ENCODE data around the gene XCL2.
"Not testable (repeated sequence)": the region's sequence is repeated elsewhere in the genome, so short reads cannot be mapped to it uniquely, and the experiment has no call there.

Gene XCL2

DNA sequence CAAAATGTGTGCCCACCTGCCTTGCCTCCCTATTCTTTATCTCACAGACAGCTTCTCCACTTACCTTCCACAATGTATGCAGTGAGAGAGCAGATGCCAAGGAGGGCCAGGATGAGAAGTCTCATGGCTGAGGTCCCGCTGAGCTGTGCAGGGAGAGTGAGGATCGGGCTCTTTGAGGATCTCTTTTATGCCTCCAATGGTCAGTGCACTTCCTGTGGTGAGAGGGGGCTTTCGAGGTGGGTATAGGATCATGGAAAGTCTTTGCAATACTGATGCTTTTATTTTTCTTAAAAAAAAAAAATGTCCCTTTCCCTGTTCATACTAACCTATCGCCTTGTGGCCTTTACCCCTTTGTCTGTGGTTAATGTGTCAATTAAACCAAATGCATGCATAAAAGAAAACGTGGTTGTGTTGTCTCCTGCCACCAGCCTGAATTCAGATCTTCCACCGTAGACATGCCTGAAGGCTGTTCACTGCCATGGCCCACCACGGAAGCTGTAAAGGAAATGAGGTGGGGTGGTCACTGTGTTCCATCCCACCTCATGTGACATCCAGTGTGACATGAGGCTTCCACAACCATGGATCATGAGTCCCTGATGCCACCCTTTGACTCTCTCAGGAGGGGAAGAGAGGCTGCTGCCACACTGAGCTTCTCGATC is at the start of gene XCL2:
Gene XCL2, minus strand, starts transcription at position 158 of the 659 bp plus-strand sequence. Its CDS starts 33 bp downstream, at position 125.
- DNase-seq, result not testable (repeated sequence)

- DNase-seq, result no peak
Observed at GRCh38 chr1:168591641-168592250, 47.9 kb upstream of the XCL2 start.

- no peak for DNase-seq
Observed at GRCh38 chr1:168591066-168591465, 47.3 kb upstream of the XCL2 start.

GRCh38 chr1:168589167-168589566 is 45.4 kb upstream of the XCL2 start:
- no peak for DNase-seq

DNA sequence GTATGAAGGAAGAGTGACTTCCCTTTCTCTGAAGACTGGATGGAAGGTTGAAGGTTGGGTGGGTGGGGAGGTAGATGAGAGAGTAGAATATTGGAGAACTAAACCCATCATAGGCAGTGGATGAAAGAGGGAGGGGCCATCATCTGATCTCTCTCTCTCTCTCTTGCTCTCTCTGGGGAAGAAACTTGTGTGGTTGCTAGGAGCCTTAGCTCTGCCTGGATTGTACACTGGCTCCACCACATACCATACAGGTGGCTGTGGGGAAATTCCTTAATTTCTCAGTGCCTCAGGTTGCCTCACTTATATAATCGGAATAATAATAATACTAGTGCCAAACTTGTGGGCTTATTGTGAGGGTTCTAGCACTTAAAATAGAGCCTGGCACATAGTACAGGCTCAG is 42.1 kb upstream of the XCL2 start:
- no peak for DNase-seq

DNA sequence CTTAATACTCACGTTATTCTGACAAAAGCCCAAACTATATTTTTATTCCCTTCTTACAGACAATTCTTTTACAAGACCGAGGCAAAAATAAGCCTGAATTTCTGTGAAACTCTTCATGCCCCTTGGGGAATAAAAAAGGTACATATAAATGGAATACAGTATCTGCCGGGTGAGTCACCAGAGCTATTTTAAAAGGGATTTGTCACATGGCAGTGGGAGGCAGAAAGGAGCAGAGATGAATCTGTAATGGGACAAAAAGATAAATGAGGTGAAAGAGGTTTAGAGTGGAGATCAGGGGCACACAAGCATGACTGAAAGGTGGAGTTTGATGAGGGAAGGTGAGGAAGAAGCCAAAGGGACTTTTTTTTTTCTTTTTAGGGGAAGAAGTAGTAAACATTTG is 41.4 kb upstream of the XCL2 start:
- DNase-seq, result peak; percentile 10

- DNase-seq, result no peak
Observed at GRCh38 chr1:168583571-168583970, 39.8 kb upstream of the XCL2 start.

DNA sequence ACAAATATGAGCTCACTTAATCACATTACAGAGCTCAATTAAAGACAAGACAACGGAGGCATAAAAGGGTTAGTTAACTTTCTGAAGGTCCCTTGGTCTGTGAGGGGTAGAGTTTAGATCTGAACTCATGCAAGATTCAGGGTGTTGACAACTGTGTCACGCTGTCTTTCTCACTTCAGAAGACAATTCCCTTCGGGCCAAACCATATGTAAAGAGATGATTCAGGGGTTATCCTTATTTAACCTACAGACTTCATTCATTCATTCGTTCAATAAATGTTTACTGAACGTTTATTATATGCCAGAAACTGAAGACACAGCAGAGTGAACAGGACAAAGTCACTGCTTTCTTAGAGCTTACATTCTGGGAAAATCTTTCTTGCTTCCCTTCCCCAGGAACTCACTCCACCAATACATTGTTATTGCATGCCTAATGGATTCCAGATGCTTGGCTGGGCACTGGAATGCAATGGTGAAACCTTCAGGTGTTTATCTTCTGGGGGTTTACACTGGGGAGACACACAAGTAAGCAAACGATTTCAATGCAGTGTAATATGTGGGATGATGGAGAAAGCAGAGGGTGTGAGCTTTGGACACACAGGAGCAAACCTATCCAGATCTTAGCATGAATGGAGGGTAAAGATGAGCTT is 39.0 kb upstream of the XCL2 start:
- DNase-seq, result no peak

DNA sequence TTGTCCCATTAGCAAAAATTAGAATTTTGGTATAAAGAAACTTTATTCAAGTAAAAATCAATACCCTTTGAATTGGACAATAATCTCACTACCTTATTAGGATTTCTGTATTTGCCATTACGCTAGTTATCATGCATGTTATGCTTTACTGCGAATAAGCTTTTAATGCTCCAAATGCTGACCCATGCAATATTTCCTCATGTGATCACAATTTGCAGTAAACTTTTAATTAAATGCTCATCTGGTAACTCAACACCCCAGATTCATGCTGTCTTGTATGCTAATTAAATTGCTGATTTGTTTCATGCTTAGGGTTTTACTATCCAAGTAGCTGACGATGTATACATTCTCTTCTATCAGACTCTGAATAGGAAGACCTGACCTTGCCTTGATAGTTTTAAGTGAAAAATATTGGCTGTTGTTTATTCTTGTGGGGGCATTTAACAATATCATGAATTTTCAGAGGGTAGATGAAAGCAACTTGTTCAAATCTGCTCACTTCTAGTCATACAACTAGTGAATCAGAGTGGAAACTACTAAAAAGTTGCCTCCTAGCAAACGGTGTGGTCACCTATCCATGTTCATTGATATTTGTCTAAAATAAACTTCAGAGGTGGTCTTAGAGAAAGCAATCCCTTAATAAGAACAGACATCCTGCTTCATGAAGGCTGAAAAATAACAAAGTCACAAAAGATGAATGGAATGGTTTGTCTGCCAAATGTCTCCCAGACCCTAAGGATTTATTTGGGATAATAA is 38.2 kb upstream of the XCL2 start:
- DNase-seq, result no peak

DNA sequence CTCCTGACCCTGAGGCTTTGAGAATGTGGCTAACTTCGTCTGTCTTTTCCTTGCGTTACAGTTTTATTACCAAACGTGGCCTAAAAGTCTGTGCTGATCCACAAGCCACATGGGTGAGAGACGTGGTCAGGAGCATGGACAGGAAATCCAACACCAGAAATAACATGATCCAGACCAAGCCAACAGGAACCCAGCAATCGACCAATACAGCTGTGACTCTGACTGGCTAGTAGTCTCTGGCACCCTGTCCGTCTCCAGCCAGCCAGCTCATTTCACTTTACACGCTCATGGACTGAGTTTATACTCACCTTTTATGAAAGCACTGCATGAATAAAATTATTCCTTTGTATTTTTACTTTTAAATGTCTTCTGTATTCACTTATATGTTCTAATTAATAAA is 37.2 kb upstream of the XCL2 start:
- not testable (repeated sequence) for DNase-seq

DNA sequence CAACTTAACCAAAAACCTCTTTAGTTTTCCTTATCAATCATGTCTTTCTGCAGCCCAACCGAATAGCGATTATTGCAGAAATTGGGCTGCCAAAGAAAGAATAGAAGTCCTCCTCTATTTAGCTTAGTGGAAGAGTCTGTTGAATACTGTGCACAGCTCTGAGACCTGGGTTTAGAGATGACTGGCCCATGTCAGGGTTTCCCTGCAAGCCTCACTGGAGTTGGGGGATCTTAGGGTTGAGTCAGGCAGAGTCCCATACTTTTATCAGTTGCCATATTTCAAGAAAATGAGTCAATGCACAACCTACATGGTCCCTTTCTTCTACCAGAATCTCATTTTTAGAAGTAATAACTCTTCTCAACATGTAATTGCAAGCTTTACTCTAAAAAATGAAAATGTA is 36.5 kb upstream of the XCL2 start:
- DNase-seq, result not testable (repeated sequence)

DNA sequence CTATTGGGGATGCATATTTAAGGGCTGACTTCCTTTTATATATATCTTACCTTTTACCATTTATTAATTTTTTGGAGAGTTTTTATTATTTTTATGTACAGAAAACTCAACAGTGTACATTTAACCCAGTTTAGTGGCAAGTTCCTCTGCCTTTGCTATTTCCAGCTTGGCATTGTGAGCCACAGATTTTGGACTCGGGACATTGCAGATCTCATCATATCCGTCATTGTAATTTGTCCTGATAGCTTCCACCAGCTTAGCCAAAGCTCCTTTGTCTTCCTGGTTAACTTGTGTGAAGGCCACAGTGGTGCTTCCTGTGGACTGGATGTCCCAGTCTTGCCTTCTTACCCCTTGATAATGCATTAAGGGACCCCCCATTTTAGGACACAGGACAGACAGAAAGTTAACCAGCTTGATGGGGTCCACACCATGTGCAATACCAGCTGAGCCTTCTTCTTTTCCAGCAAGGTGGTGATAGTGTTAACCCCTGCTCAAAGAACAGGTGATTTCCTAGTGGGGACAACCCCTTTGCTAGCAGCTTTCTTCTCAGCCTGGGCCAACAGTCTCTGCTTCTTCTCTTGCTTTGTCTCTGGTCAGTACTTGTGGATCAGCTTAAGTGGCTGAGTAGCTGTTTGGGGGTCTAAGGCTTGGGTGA is 34.9 kb upstream of the XCL2 start:
- not testable (repeated sequence) for DNase-seq

GRCh38 chr1:168576245-168576688 is 32.5 kb upstream of the XCL2 start, which contains the start of gene XCL1:
XCL1 (plus strand) TSS chr1:168576605; CDS start chr1:168576638, 33 bp downstream.
- not testable (repeated sequence) for DNase-seq

GRCh38 chr1:168574234-168574633 is 30.4 kb upstream of the XCL2 start:
- peak; percentile 29 for DNase-seq

DNA sequence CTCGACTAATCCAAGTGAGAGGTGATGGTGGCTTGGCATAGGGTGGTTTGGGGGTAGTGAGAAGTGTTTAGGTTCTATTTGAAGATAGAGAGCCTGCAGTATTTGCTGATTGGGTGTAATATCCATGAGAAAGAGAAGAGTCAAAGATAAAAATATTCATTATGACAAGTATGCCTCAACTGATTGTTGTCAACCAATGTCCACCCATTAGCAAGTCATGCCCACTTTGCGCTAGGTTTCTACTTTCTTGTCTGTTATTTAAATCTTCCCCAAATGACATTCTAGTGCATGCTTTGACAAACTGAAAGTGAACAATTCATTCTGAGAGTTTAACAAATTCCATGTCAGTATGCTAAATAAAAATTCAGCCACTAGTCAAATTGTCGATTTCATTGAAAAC is 28.8 kb upstream of the XCL2 start:
- no peak for DNase-seq

GRCh38 chr1:168570652-168571051 is 26.9 kb upstream of the XCL2 start:
- no peak for DNase-seq

DNA sequence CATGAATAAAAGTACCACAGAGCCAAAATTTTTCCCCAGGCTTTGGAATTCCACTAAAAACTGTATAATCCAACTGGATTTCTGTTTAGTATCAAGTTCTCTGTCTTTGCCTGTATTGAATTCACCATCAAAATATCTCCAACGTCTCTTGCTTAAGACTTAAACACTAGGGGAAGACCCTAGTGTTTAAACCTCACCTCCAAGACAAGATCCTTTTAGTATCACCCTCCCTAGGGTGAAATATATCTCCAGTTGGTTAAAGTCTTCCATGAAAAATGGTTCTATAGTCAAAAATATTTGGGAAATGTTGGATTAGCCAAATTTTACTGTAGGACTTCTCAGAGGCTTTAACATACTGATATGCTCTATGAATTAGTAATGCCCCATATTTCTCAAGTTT is 24.5 kb upstream of the XCL2 start:
- DNase-seq, result no peak

- DNase-seq, result no peak
Observed at GRCh38 chr1:168567568-168567967, 23.8 kb upstream of the XCL2 start.

DNA sequence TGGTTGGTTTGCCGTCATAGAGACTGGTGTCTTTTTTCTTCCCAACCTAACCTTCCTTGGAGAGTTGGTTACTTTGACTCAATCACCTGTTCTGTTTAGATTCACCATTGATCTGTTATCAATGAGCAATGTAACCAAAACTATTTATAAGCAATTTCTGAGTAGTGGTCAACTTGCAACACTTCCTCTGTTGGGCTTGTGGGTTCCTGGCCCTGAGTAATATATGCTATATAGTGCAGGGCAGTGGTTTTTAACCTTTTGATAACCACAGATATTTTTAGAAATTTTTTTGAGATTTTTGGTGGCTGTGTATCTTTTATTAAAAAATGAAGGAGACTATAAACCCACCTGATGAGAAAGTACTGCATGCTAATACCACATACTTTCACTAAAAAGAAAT is 23.2 kb upstream of the XCL2 start:
- no peak for DNase-seq

DNA sequence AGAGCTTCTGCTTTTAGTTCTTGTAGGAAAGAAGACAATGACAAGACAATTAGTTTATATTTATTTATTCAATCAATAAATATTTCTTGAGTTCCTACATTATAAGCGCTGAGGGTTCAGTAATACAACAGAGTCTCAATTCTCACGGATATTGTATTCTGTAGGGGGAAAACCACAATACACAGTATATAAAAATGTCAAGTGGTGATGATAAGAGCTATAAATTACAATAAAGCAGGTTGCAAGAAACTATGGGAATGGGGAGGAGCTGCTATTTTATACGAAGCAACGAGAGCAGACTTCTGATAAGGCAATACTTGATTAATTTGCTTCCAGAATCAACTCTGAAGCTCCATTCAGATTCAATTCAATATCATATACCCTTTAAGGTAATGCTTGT is 22.0 kb upstream of the XCL2 start:
- no peak for DNase-seq

DNA sequence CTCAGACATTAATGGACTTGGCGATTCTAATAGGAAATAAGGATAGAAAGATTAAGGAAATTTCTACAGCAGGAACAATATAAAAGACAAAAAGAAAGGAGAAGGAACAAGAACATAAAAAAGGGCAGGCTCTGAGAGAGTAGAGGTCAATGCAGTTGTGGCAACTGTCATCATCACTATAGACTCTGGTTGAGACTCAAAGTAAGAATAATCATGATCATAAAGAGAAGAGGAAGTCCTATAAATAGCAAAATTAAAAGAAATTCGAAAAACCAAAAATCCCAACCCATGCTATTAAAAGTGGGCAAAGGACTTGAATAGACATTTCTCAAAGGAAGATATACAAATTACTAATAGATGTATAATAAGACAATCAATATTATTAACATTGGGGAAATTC is 18.2 kb upstream of the XCL2 start:
- no peak for DNase-seq

DNA sequence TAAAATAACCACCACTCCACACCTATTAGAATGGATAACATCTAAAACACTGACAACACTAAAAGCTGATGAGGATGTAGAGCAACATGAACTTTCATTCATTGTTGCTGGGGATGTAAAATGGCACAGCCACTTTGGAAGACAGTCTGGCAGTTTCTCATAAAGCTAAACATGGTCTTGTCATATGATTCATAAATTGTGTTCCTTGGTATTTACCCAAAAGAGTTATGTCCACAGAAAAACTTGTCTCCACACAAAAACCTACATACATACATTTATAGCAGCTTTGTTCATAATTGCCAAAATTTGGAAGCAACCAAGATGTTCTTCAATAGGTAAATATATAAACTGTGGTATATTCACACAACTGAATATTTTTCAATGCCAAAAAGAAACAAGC is 16.6 kb upstream of the XCL2 start:
- DNase-seq, result no peak

GRCh38 chr1:168556647-168557046 is 12.8 kb upstream of the XCL2 start:
- no peak for DNase-seq

Measured in NCI-H226 (cell line).